Activated B cell treated with CpG ODN at 0.5 μM for 24 hours (primary cell): Measurements from ENCODE around the gene TANGO2. TPM values are rescaled to one million over a fixed set of nuclear protein-coding genes. Genes with fewer than 3 reads are reported as not detected.

Experiments used
- ATAC-seq: fragments of 200-7000 bp; cut with Tn5 transposase; one replicate; pipeline ENCODE4 v1.10.0; 2021; ENCODE audit warnings: low read depth, mild to moderate bottlenecking, moderate library complexity
- CTCF ChIA-PET: fragments of 350-600 bp; sonication (Branson Sonifier 250); formaldehyde crosslinking; loops from one replicate; lab custom pipeline; 2021; ENCODE audit warnings: antibody characterized with exemption; lab: Charles Lee
- POLR2A ChIA-PET: fragments of 350-600 bp; sonication (Branson Sonifier 250); formaldehyde crosslinking; loops from one replicate; lab custom pipeline; 2021; ENCODE audit warnings: antibody characterized with exemption; lab: Charles Lee
- DNase-seq: peaks from one replicate; pipeline ENCODE4 v3.0.0; 2022
- H3K27ac Mint-ChIP-seq: one replicate; pipeline ENCODE4 v1.8.0; 2020; ENCODE audit warnings: mixed read lengths
- H3K27me3 Mint-ChIP-seq: one replicate; pipeline ENCODE4 v1.8.0; 2021; ENCODE audit warnings: mixed read lengths
- H3K36me3 Mint-ChIP-seq: one replicate; pipeline ENCODE4 v1.8.0; 2021; ENCODE audit warnings: low read depth, mixed read lengths
- H3K4me1 Mint-ChIP-seq: one replicate; pipeline ENCODE4 v1.8.0; 2021; ENCODE audit warnings: mixed read lengths
- H3K4me3 Mint-ChIP-seq: one replicate; pipeline ENCODE4 v1.8.0; 2020; ENCODE audit warnings: mild to moderate bottlenecking, mixed read lengths
- H3K9me3 Mint-ChIP-seq: one replicate; pipeline ENCODE4 v1.8.0; 2020; ENCODE audit warnings: mixed read lengths
- intact Hi-C: fragments of 100-400 bp; cut with micrococcal nuclease; formaldehyde crosslinking; loops from one replicate; pipeline ENCODE4 v1.15.1; 2024
- total RNA-seq: library from RNA; stranded (reverse); gene quantifications from 2 replicates; pipeline ENCODE4 v1.2.3, GENCODE V29; 2022
- TF ChIP-seq, protein P1 (sequence below): fragments of 200-600 bp; IDR thresholded peaks from one replicate; pipeline ENCODE4 v1.8.0; 2022; ENCODE audit warnings: antibody characterized with exemption, mild to moderate bottlenecking

The TANGO2 gene
- total RNA-seq, 1 donor from 2014 or later = 47.2 TPM

- Mint-ChIP-seq H3K4me1 (peaks cover 3% of the 10 kb centered on the region), H3K9me3 (no peaks in the 10 kb centered on the region), H3K27me3 (peaks cover 2% of the 10 kb centered on the region), H3K36me3 (no peaks in the 10 kb centered on the region), H3K4me3 (no peak overlapping the region), H3K27ac (no peak overlapping the region)
- ChIA-PET CTCF (no interaction called here), POLR2A (no interaction called here)
- ATAC-seq (no peak), DNase-seq (no peak)
- intact Hi-C loops = no loop called here
- TF ChIP-seq, protein P1, sequence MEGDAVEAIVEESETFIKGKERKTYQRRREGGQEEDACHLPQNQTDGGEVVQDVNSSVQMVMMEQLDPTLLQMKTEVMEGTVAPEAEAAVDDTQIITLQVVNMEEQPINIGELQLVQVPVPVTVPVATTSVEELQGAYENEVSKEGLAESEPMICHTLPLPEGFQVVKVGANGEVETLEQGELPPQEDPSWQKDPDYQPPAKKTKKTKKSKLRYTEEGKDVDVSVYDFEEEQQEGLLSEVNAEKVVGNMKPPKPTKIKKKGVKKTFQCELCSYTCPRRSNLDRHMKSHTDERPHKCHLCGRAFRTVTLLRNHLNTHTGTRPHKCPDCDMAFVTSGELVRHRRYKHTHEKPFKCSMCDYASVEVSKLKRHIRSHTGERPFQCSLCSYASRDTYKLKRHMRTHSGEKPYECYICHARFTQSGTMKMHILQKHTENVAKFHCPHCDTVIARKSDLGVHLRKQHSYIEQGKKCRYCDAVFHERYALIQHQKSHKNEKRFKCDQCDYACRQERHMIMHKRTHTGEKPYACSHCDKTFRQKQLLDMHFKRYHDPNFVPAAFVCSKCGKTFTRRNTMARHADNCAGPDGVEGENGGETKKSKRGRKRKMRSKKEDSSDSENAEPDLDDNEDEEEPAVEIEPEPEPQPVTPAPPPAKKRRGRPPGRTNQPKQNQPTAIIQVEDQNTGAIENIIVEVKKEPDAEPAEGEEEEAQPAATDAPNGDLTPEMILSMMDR = no peak
These were observed 39.5 kb upstream of the TANGO2 start for GRCh38 chr22:19981171-19981960.

GRCh38 chr22:19981961-19982920, 38.7 kb upstream of the TANGO2 start:
- TF ChIP-seq, protein P1 = no peak
- Mint-ChIP-seq H3K36me3 (no peaks in the 10 kb centered on the region), H3K4me1 (peaks cover 5% of the 10 kb centered on the region), H3K27ac (no peak overlapping the region), H3K4me3 (no peak overlapping the region), H3K27me3 (peaks cover 2% of the 10 kb centered on the region), H3K9me3 (no peaks in the 10 kb centered on the region)
- ATAC-seq = no peak
- DNase-seq = no peak
- intact Hi-C loops = no loop called here
- ChIA-PET POLR2A (no interaction called here), CTCF (no interaction called here)

- Mint-ChIP-seq H3K27me3 (peaks cover 2% of the 10 kb centered on the region), H3K27ac (no peak overlapping the region), H3K4me3 (no peak overlapping the region), H3K36me3 (no peaks in the 10 kb centered on the region), H3K4me1 (peaks cover 8% of the 10 kb centered on the region), H3K9me3 (no peaks in the 10 kb centered on the region)
- POLR2A ChIA-PET = no interaction called here
- intact Hi-C loops = no loop called here
- DNase-seq (no peak), ATAC-seq (no peak)
- CTCF ChIA-PET = no interaction called here
- TF ChIP-seq, protein P1 = no peak
These were observed 37.8 kb upstream of the TANGO2 start for GRCh38 chr22:19982991-19983578.

DNA sequence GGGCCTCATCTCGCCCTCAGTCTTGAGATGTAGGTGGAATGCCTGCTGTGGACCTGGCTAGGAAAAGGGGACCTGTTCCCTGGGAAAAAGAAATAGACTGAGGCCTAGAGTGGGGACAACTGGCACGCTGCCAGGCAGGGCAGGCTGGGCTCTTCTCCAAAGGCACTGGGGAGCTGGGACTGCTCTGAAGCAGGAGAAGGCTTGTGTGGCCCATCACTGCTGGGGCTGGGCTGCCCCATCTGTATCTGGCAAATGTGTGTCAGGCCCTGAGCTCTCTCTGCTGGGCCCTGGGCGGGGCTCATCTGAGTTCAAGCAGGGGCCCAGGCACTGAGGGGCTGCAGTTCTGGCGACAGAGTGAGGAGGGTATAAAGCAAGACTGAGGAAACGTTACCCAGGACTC, 37.2 kb upstream of the TANGO2 start:
- POLR2A ChIA-PET = no interaction called here
- ATAC-seq (no peak), DNase-seq (no peak)
- no peak overlapping the region for H3K27ac Mint-ChIP-seq
- H3K27me3 Mint-ChIP-seq = peaks cover 2% of the 10 kb centered on the region
- no peak overlapping the region for H3K4me3 Mint-ChIP-seq
- TF ChIP-seq, protein P1 = no peak
- CTCF ChIA-PET = interaction anchor here (1.3 kb wide), 1 partner anchor 14 kb away, joined by 3 read pairs; no protein-coding TSS in a partner anchor
- H3K9me3 Mint-ChIP-seq = no peaks in the 10 kb centered on the region
- H3K4me1 Mint-ChIP-seq = peaks cover 8% of the 10 kb centered on the region
- H3K36me3 Mint-ChIP-seq = no peaks in the 10 kb centered on the region
- intact Hi-C loops = no loop called here
